Astrocyte of the hippocampus (primary cell): ENCODE data around the gene MED1.
"Not testable (repeated sequence)": the region's sequence is repeated elsewhere in the genome, so short reads cannot be mapped to it uniquely, and the experiment has no call there.

Experiments
- DNase-seq: peaks from one replicate; pipeline ENCODE4 v3.0.0; 2011; ENCODE audit warnings: low read depth, low spot score

MED1 gene

DNA sequence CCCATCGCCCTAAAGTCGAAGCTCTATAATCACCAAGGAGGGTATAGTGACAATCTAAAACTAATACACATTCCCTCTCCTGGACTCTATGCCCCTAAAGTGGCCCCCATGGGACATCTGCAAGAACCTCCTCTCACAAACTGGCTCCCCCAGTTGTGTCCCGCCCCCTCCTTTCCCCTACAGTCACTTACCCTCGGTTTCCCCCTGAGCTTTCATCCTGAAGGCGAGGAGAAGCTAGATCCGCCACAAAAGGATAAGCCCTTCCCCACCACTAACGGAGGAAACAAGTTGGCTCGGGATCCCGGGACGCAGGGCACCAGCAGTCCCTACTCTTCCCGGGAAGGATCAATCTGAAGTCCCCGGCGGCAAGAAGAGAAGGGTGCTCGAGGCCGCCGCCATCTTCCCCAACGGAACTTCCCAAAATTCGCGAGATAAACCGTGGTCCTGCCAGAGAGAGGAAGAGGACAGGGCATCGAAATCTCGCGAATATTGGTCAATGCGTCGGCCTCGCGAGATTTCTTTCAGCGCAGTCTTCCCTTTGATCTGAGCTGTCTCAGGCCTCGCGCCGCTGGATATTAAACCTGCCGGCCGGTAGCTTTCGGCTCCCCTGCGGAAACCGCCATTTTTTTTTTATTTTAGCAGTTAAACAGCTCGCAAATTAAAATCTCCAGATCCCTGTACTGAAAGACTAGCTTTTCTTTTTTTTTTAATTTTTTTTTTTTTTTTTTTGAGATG, at the start of gene MED1:
TSS of gene MED1 (minus strand) at position 417 of the 735 bp plus-strand sequence. CDS start at position 216, 201 bp downstream.
- peak; percentile 99 for DNase-seq

GRCh38 chr17:39496921-39497320, 45.9 kb upstream of the MED1 start:
- DNase-seq: not testable (repeated sequence)

DNA sequence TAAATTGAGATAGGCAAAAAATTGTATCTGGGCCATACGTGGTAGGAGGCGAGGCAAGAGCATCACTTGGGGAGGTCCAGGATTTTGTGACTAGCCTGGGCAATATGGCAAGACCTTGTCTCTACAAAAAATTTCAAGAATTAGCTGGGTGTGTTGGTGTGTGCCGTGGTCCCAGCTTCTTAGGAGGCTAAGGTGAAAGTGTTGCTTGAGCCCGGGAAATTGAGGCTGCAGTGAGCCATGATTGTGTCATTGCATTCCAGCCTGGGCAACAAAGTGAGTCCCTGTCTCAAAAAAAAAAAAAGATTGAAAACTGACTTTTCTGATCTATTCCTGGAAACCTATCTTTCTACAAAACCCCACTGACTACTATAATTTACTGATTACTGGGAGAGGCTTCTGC, 36.9 kb upstream of the MED1 start:
- DNase-seq: no peak

DNA sequence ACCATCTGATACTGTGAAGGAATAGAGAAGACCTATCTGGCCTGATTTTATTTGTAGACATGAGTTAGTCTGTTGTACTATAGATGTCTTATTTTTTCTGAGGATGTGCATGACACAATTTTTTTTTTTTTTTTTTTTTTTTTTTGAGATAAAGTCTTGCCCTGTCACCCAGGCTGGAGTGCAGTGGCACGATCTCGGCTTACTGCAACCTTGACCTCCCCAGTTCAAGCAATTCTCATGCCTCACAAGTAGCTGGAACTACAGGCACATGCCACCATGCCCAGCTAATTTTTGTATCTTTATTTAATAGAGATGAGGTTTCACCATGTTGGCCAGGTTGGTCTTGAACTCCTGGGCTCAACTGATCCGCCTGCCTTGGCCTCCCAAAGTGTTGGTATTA, 36.4 kb upstream of the MED1 start:
- DNase-seq: not testable (repeated sequence)

DNA sequence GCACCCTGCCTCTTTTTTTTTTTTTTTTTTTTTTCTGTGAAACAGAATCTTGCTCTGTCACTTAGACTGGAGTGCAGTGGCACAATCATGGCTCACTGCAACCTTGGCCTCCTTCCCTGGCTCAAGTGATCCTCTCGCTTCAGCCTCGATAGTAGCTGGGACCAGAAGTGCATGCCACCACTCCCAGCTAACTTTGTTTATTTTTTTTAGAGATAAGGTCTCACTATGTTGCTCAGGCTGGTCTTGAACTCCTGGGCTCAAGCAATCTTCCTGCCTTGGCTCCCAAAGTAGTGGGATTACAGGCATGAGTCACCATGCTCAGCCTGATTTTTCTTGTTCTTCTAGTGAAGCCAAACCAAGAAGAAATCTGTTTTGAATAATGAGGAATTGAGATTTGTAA, 35.2 kb upstream of the MED1 start:
- peak; percentile 25 for DNase-seq

DNA sequence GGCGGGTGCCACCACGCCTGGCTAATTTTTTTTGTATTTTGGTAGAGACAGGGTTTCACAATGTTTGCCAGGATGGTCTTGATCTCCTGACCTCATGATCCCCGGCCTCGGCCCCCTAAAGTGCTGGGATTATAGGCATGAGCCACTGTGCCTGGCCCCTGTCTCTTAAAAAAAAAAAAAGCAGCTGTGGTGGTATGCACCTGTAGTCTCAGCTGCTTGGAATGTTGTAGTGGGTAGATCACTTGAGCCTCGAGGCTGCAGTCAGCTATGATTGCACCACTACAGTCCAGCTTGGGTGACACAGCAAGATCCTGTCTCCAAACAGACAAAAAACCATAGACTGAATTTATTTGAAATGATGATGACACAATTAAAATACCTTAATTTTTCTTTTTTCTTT, 34.5 kb upstream of the MED1 start:
- peak; percentile 84 for DNase-seq

DNA sequence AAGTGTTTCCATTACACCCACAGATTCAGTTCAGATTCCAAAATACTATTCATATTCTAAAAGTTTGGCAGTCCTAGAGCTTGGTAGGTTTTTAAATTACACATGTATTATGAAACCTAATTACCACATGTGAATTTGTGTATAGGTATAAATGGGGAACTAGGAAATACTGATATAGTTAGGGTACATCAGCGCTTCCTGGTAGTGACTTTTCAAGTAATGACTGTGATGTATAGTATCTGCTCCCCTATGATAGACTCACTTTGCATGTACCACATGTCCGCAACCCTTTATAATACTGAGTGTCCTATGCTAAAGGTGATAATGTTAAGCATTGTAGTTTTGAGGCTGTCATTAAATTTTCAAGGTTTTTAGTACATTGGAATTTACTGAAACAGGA, 33.1 kb upstream of the MED1 start:
- DNase-seq: no peak

DNA sequence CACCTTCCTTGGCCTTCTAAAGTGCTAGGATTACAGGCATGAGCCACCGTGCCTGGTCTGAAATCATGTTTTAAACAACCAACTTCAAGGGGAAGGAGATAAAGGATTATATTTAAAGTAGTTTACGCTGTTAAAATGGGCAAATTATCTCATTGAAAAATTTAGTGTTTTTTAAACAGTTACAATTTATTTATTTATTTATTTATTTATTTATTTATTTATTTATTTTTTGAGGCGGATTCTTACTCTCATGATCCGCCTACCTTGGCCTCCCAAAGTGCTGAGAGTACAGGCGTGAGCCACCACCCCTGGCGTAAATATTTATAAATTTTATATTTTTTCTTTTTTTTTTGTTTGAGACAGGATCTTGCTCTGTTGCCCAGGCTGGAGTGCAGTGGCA, 32.4 kb upstream of the MED1 start:
- no peak for DNase-seq

GRCh38 chr17:39479631-39480030, 28.6 kb upstream of the MED1 start:
- not testable (repeated sequence) for DNase-seq

GRCh38 chr17:39473310-39473709, 22.2 kb upstream of the MED1 start:
- DNase-seq: no peak

GRCh38 chr17:39468610-39469009, 17.5 kb upstream of the MED1 start:
- DNase-seq: not testable (repeated sequence)

- not testable (repeated sequence) for DNase-seq
Measured at GRCh38 chr17:39464639-39465181, 13.6 kb upstream of the MED1 start.

DNA sequence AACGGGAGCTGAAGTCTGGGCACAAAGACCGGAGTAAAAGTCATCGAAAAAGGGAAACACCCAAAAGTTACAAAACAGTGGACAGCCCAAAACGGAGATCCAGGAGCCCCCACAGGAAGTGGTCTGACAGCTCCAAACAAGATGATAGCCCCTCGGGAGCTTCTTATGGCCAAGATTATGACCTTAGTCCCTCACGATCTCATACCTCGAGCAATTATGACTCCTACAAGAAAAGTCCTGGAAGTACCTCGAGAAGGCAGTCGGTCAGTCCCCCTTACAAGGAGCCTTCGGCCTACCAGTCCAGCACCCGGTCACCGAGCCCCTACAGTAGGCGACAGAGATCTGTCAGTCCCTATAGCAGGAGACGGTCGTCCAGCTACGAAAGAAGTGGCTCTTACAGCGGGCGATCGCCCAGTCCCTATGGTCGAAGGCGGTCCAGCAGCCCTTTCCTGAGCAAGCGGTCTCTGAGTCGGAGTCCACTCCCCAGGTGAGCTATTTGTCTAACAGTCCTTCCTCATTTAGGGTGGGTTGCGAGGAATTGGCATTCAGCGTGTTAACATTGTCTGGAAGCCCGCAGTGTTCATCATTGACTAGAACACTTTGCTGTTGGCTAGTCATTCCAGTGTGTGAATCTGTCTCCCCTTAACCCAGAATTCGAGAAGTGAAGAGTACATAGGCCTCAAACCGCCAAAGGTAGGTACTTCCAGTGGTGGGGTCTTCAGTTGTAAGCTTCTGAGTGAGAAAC, 11.7 kb upstream of the MED1 start:
- DNase-seq: peak; percentile 31

GRCh38 chr17:39461926-39462569, 11.0 kb upstream of the MED1 start:
- DNase-seq: peak; percentile 62

GRCh38 chr17:39461113-39461925, 10.3 kb upstream of the MED1 start, which contains the start of gene CDK12:
Gene CDK12 (plus strand): TSS chr17:39461486. CDS start chr17:39462072, 586 bp downstream.
- DNase-seq: peak; percentile 99

DNA sequence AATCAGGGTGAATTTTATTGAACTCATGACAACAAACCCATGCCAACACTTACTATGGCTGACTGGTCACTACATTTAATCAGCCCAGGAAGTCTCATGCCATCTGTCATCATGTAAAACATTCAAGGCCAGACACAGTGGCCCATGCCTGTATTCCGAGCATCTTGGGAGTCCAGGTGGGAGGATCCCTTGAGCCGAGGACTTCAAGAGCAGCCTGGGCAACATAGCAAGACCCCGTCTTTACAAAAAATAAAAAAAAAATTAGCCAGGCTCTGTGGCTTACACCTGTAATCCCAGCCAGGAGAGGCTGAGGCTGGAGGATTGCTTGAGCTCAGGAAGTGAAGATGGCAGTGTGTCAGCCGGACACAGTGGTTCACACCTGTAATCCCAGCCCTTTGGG, 4.9 kb upstream of the MED1 start:
- no peak for DNase-seq

DNA sequence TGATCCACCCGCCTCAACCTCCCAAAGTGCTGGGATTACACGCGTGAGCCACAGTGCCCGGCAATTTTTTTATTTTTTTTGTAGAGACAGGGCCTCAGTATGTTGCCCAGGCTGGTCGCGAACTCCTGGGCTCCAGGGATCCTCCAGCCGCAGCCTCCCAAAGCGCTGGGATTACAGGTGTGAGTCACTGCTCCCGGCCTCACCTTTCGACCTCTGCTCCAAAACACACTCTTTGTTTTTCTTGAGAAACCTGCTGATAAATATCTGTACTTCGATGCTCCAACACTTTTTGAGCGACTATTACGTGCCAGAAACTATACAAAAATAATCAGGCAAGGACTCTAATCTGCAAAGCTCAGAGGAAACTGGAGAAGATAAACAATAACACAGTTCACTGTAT, 1.0 kb downstream of the MED1 start:
- no peak for DNase-seq

DNA sequence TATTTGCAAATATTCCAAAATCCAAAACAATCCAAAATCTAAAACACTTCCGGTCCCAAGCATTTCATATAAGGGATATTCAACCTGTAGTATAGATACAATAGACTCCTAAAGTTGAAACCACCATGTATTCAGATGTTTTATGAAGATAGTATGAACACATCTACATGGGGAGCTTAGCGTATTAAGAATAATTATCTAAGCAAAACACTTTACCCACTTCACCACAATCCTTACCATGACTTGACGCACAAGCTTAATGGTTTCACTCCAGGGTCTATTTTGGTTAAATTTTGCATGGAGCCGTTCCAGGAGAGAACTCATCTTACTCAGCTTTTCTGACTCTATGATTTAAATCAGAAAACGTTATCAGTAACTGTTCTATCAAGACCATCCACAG, 3.5 kb downstream of the MED1 start:
- no peak for DNase-seq

DNA sequence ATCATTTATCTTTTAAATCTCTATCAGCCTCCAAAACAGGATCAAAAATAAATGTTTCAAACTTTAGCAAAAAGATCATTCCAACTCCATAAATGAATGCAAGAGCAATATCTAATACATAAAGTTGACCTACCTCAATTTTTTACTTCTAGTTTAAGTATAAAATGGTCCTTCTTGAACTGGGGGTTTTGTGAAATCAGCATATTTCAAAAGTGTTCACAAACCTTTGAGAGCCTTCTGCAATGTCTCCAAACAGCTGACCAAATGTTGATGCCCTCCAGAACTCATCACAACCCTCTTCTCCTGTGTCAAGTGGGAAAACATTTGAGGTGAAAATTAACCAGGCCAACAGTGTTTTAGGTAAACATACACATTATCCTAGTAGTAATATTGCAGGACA, 7.7 kb downstream of the MED1 start:
- DNase-seq: no peak

- DNase-seq: not testable (repeated sequence)
Measured at GRCh38 chr17:39439868-39440267, 11.2 kb downstream of the MED1 start.

- DNase-seq: no peak
Measured at GRCh38 chr17:39429600-39429999, 21.5 kb downstream of the MED1 start.
